ENCODE data around the gene ATP8A1.

Gene ATP8A1

GRCh38 chr4:42359711-42360110 lies 297.2 kb downstream of the ATP8A1 start:
- no peak for DNase-seq
